HG03571 (cell line): Measurements from ENCODE around the gene TMEM123.

Experiments used
- ATAC-seq: cut with Tn5 transposase; IDR thresholded peaks from one replicate; pipeline ENCODE4 v1.9.1; 2021; ENCODE audit not compliant: unreplicated experiment

Gene TMEM123

DNA sequence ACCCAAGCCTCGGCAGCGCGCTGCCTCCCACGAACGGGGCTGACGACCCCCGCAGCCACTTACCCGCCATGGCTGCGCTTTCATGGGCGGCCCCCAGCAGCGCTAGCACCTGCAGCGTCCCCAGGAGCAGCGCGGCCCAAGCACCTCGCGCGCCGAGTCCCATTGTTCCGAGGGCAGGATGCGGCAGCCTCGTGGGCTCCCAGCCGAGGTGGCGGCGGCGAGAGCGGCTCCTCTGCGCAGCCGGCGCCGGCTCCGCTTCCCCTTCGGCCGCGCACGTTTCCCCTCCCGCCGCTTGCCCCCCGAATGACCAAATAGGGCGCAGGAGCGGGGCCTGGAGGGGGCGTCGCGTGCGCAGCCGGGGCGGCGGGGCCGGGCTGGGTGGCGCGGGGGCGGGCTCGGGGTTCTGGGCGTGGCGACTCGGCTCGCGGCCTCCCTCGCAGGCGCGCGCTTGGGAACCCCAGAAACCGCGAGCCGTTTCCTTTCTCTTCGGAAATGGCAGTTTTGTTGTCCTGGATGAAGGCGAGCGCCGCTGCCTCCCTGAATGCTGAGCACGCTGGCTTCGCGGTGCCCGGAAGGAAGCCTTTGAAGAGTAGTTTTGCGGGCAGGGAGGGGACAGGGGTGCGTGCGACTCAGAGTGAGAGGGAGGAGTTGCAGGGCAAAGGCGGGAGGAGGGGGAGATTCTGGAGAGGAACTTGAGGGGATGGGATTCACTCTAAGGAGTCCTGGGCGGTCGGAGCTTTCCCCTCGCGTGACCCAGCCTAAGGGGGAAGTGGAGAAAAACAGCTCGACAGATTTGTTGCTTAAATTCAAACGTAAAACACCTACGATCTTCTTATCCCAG is at the start of gene TMEM123:
Gene TMEM123 (minus strand): TSS at position 305 of the 841 bp plus-strand sequence. CDS start 142 bp downstream, at position 163.
- peak; percentile 55 for ATAC-seq

DNA sequence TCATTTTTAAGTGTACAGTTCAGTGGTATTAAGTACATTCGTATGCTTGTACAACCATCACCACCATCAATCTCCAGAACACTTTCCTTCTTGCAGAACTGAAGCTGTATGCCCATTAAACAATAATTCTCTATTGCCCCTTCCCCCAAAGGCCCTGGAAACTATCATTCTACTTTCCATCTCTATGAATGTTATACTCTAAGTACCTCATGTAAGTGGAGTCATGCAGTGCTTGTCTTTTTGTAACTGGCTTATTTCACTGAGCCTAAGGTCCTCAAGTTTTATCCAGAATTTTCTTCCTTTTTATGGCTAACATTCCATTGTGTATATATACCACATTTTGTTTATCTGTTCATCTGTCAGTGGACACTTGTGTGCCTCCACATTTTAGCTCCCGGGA is 48.3 kb upstream of the TMEM123 start:
- no peak for ATAC-seq

- no peak for ATAC-seq
These were observed 47.4 kb upstream of the TMEM123 start for GRCh38 chr11:102499931-102500330.

DNA sequence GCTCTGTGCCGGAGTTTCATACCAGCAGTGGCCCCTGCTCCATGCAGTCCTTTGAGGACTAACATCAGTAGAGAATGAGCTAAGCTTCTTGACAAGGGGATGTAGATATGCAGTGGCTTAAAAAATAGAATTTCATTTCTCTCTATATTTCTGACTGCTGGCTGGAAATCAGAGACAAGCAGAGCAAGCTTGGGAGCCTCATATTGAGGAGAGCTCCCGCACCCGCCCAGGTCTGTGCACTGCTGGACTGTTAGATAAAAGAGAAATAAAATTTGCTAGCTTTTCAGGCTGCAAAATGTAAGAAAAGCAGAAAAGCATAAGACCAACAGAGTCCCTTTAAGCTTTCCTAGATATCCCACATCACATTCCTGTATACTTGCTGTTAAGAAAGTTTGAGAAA is 46.6 kb upstream of the TMEM123 start:
- no peak for ATAC-seq

DNA sequence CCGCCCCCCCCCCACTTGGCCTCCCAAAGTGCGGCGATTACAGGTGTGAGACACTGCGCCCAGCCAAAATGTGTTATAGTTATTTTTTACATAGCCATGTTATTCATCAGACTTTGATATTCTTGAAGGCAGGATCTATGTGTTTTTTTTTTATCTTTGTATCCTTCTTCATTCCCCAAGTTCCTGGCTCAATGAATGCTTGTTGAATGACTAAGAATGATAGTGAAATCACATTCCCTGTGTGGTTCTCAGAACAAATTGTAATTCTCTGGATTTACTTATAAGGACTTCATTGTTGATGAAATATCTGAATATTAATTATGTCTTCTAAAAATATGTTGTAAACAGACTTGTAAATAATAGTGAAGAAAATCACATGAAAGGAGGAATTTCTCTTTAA is 44.5 kb upstream of the TMEM123 start:
- no peak for ATAC-seq

- ATAC-seq: peak; percentile 88
These were observed 42.8 kb upstream of the TMEM123 start for GRCh38 chr11:102495161-102496042.

DNA sequence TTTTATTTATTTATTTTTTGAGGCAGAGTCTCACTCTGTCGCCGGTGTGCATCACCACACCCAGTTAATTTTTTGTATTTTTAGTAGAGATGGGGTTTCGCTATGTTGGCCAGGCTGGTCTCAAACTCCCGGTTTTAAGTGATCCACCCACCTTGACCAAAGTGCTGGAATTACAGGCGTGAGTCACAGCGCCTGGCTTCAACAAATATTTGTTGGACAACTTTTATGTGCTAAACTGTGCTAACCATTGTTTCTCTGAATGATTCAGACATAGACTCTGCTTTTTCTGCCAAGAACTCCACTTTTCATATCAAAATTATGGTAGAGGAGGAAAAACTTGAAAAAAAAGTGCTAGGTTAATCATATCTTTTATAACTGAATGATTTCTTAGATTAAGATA is 41.7 kb upstream of the TMEM123 start:
- ATAC-seq: no peak

- ATAC-seq: no peak
These were observed 41.0 kb upstream of the TMEM123 start for GRCh38 chr11:102493524-102493923.

DNA sequence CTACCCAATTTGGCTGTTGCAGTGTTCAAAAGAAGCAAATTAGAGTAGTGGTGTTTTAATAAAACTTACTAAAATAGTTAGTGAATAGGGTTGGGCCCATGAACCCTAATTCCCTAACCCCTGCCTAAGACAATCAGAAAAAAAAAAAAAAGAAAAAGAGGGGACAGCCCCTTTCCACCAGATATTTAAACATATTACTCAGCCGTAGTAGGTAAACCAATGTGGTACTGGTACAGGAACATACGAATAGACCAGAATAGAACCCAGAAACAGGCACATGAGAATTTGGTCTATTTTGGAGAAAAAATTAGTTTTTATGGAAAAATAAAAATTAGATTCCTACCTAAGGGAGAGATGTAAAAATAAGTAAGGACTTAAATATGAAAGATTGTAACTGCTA is 39.4 kb upstream of the TMEM123 start:
- ATAC-seq: no peak

- ATAC-seq: no peak
These were observed 36.9 kb upstream of the TMEM123 start for GRCh38 chr11:102489186-102490145.

GRCh38 chr11:102488208-102488607 is 35.6 kb upstream of the TMEM123 start:
- ATAC-seq: peak; percentile 73

DNA sequence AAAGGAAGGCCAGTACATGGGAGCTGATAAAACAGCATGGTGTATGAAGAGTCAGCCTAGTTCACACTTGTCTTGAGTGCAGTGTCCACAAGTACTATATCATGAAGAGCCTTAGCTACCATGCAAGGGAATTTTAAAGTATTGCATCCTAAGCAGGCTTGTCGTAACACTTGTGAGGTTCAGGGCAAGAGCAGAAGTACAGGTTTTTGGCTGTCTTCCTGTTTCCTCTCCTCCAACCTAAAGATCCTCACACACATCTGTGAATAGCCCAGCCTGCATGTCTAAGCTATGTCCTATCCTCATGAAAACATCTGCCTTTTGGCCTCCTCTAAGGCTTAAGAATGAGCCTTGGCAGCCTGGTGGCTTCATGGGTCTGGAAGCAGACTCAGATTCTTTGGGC is 34.6 kb upstream of the TMEM123 start:
- ATAC-seq: no peak

- no peak for ATAC-seq
These were observed 34.0 kb upstream of the TMEM123 start for GRCh38 chr11:102486584-102486983.

GRCh38 chr11:102485095-102485722 is 32.6 kb upstream of the TMEM123 start:
- ATAC-seq: no peak

- ATAC-seq: no peak
These were observed 29.9 kb upstream of the TMEM123 start for GRCh38 chr11:102482433-102482832.

GRCh38 chr11:102479733-102480132 is 27.2 kb upstream of the TMEM123 start:
- ATAC-seq: no peak

GRCh38 chr11:102478673-102479299 is 26.2 kb upstream of the TMEM123 start:
- ATAC-seq: no peak

GRCh38 chr11:102476812-102477211 is 24.2 kb upstream of the TMEM123 start:
- ATAC-seq: no peak

GRCh38 chr11:102476069-102476468 is 23.5 kb upstream of the TMEM123 start:
- ATAC-seq: no peak

GRCh38 chr11:102473543-102473942 is 21.0 kb upstream of the TMEM123 start:
- ATAC-seq: no peak
